Measurements from ENCODE around the gene CD44.

DNA sequence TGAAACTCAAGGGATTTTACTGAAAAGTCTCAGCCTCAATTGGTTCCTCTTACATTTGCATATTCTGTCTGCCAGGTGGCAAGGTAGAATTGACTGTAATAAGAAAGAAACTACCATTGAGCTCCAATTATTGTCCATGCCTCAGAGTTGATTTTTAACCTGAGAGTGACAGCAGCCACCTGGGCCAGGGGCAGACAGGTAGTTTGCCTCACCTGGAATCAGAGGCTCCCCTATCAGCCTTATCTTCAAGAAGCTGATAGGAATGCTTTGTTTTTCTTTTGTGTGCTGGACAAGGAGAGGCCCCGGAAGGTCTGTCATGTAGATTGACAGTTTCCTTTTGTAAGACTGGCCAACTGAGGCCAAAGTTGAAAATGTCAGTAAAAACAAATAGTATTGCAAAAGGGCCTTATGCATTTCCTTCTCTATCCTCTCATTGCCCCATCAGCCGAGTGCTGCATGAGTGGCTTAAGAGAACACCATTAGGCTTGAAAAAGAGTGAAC is 34.1 kb downstream of the CD44 start:
- TF ChIP-seq CTCF (conservative IDR thresholded peaks at IDR 0.05 in 1 of 2, IDR thresholded peaks at IDR 0.05 in 1 of 2; ENCODE audit: low read depth in 1 of 2, low read length in 2 of 2) = no peak
- no peak for TF ChIP-seq EZH2 (IDR thresholded peaks at IDR 0.05; ENCODE audit: low read length, missing control alignments)
